Prostate gland (tissue), 2 donors: Measurements from ENCODE around the gene IL36RN.

Source experiments
- CTCF ChIP-seq, 4 experiments: fragments of 200-600 bp in 2 of 4; fragments of 450-650 bp in 2 of 4; sonication (generic) in 2 of 4; IDR thresholded peaks; 1 replicate in 3 of 4; 2 replicates in 1 of 4; pipeline ENCODE4 v1.5.1; 2016 to 2019; ENCODE audit warnings: antibody characterized with exemption in 4 of 4, mild to moderate bottlenecking in 2 of 4, moderate library complexity in 2 of 4
- POLR2AphosphoS5 ChIP-seq: sonication (generic); formaldehyde crosslinking; IDR thresholded peaks from one replicate; pipeline ENCODE4 v1.6.1; 2017; ENCODE audit warnings: antibody characterized with exemption

- TF ChIP-seq CTCF (IDR thresholded peaks at IDR 0.05) = no peak
- TF ChIP-seq POLR2AphosphoS5 = no peak
Measured at GRCh38 chr2:113088213-113088992, 29.4 kb downstream of the IL36RN start.
